Activated CD8-positive, alpha-beta memory T cell treated with anti-CD3 and anti-CD28 coated beads, Interleukin-2, amount 50 U/mL, for 4 hours (primary cell): ENCODE measurements around the gene KIFAP3.

Experiments used
- DNase-seq: peaks from one replicate; pipeline ENCODE4 v3.0.0-alpha.2; 2020

Gene KIFAP3

GRCh38 chr1:169915150-169915549 lies 159.3 kb downstream of the KIFAP3 start:
- DNase-seq, result no peak

GRCh38 chr1:169914531-169914930 lies 160.0 kb downstream of the KIFAP3 start:
- DNase-seq, result no peak

GRCh38 chr1:169909499-169909898 lies 165.0 kb downstream of the KIFAP3 start:
- no peak for DNase-seq

- no peak for DNase-seq
Observed at GRCh38 chr1:169906938-169907337, 167.6 kb downstream of the KIFAP3 start.

- no peak for DNase-seq
Observed at GRCh38 chr1:169904834-169905233, 169.7 kb downstream of the KIFAP3 start.

- DNase-seq, result no peak
Observed at GRCh38 chr1:169902751-169903150, 171.7 kb downstream of the KIFAP3 start.

- DNase-seq, result no peak
Observed at GRCh38 chr1:169901115-169901514, 173.4 kb downstream of the KIFAP3 start.

- no peak for DNase-seq
Observed at GRCh38 chr1:169900571-169900970, 173.9 kb downstream of the KIFAP3 start.

GRCh38 chr1:169899519-169900217 lies 174.8 kb downstream of the KIFAP3 start:
- no peak for DNase-seq

- DNase-seq, result no peak
Observed at GRCh38 chr1:169896013-169896412, 178.5 kb downstream of the KIFAP3 start.

- DNase-seq, result no peak
Observed at GRCh38 chr1:169894424-169895145, 179.9 kb downstream of the KIFAP3 start.

GRCh38 chr1:169893645-169894423 lies 180.7 kb downstream of the KIFAP3 start, which contains the start of gene SCYL3:
TSS of gene SCYL3 (minus strand) at chr1:169893896. CDS start at chr1:169888840, 5,056 bp downstream.
- DNase-seq, result peak; percentile 85

- DNase-seq, result no peak
Observed at GRCh38 chr1:169892927-169893644, 181.4 kb downstream of the KIFAP3 start.

GRCh38 chr1:169892176-169892926 lies 182.1 kb downstream of the KIFAP3 start:
- no peak for DNase-seq

- DNase-seq, result no peak
Observed at GRCh38 chr1:169891539-169891885, 183.0 kb downstream of the KIFAP3 start.

- DNase-seq, result peak; percentile 25
Observed at GRCh38 chr1:169890761-169891538, 183.5 kb downstream of the KIFAP3 start.

- no peak for DNase-seq
Observed at GRCh38 chr1:169889871-169890270, 184.6 kb downstream of the KIFAP3 start.

- no peak for DNase-seq
Observed at GRCh38 chr1:169886931-169887330, 187.6 kb downstream of the KIFAP3 start.

- no peak for DNase-seq
Observed at GRCh38 chr1:169886422-169886821, 188.1 kb downstream of the KIFAP3 start.

- DNase-seq, result no peak
Observed at GRCh38 chr1:169885207-169885606, 189.3 kb downstream of the KIFAP3 start.

GRCh38 chr1:169884634-169885033 lies 189.9 kb downstream of the KIFAP3 start:
- DNase-seq, result no peak
